Transverse colon (tissue), 4 donors: ENCODE results near the gene ELN. TPM values are rescaled to one million over a fixed set of nuclear protein-coding genes. Genes with fewer than 3 reads are reported as not detected.
A peak's percentile ranks its signal among the peaks of the same experiment; 100 is the strongest.

Source experiments
- DNase-seq: peaks from one replicate; pipeline ENCODE4 v3.0.0-alpha.2; 2019
- H3K27ac ChIP-seq, 4 donors: fragments of 200-600 bp; sonication (generic); 2 replicates each; pipeline ENCODE4 v1.5.1; 2016 to 2018; ENCODE audit warnings: inconsistent platforms in 4 of 4
- H3K27me3 ChIP-seq: fragments of 200-600 bp; sonication (generic); 2 replicates; pipeline ENCODE4 v1.5.1; 2017; ENCODE audit warnings: inconsistent platforms
- H3K36me3 ChIP-seq, 4 donors: fragments of 200-600 bp; sonication (generic); 2 replicates each; pipeline ENCODE4 v1.5.1; 2017 to 2019; ENCODE audit warnings: inconsistent platforms in 4 of 4
- H3K4me1 ChIP-seq, 4 donors: fragments of 200-600 bp; sonication (generic); 2 replicates each; pipeline ENCODE4 v1.5.1; 2017 to 2020; ENCODE audit warnings: inconsistent platforms in 4 of 4
- H3K4me3 ChIP-seq, 4 donors: fragments of 200-600 bp; sonication (generic); 1 replicate in 1 of 4; 2 replicates in 3 of 4; pipeline versions ENCODE4 v1.5.1 to v1.6.1; 2017 to 2019; ENCODE audit warnings: inconsistent platforms in 4 of 4
- H3K9me3 ChIP-seq, 2 donors: fragments of 200-600 bp; sonication (generic); 2 replicates each; pipeline ENCODE4 v1.5.1; 2017 to 2019; ENCODE audit warnings: inconsistent platforms in 2 of 2
- EP300 ChIP-seq: sonication (generic); formaldehyde crosslinking; IDR thresholded peaks from one replicate; pipeline ENCODE4 v1.6.1; 2017; ENCODE audit warnings: antibody characterized with exemption, low read depth
- POLR2A ChIP-seq: fragments of 450-650 bp; IDR thresholded peaks from one replicate; pipeline ENCODE4 v1.6.1; 2016; ENCODE audit warnings: antibody characterized with exemption, mild to moderate bottlenecking, moderate library complexity
- POLR2AphosphoS5 ChIP-seq, 3 donors: sonication (generic); formaldehyde crosslinking; IDR thresholded peaks; one replicate each; pipeline ENCODE4 v1.6.1; 2016; ENCODE audit warnings: antibody characterized with exemption in 3 of 3
- WGBS, 2 donors: methylation state at CpG; one replicate each; pipeline ENCODE4 v1.1.5; 2018; ENCODE audit warnings: low coverage in 1 of 2; 5-methylcytosine and 5-hydroxymethylcytosine counted together
- in situ Hi-C, 4 donors: fragments of 200-750 bp; cut with MboI; loops; one replicate each; pipeline versions ENCODE4 v1.15.0 to v1.15.1; 2017; ENCODE audit warnings: low sequenced_read_pairs in 3 of 4, low pct_ligation_motif_present in 1 of 4, low pct_unique_long_range_greater_than_20kb in 1 of 4
- intact Hi-C: fragments of 100-400 bp; cut with DNase I; formaldehyde crosslinking; loops from one replicate; pipeline ENCODE4 v1.15.1; 2023; ENCODE audit warnings: low total_unique reads
- total RNA-seq, 4 donors: library from RNA; depleted of rRNA; stranded (reverse); fragments of >200 nt; gene quantifications; one replicate each; pipeline ENCODE4 v1.1.0, GENCODE V29; 2016
- TF ChIP-seq, protein P1 (sequence below), 5 experiments: fragments of 200-600 bp in 3 of 5; fragments of 450-650 bp in 2 of 5; sonication (generic) in 3 of 5; IDR thresholded peaks; 1 replicate in 2 of 5; 2 replicates in 3 of 5; pipeline ENCODE4 v1.5.1; 2016 to 2017; ENCODE audit warnings: antibody characterized with exemption in 5 of 5, inconsistent platforms in 3 of 5, mild to moderate bottlenecking in 2 of 5, moderate library complexity in 1 of 5

The ELN gene
- total RNA-seq, 4 donors from 2014 or later, result 8.4 to 147 (median 25.8) TPM

DNA sequence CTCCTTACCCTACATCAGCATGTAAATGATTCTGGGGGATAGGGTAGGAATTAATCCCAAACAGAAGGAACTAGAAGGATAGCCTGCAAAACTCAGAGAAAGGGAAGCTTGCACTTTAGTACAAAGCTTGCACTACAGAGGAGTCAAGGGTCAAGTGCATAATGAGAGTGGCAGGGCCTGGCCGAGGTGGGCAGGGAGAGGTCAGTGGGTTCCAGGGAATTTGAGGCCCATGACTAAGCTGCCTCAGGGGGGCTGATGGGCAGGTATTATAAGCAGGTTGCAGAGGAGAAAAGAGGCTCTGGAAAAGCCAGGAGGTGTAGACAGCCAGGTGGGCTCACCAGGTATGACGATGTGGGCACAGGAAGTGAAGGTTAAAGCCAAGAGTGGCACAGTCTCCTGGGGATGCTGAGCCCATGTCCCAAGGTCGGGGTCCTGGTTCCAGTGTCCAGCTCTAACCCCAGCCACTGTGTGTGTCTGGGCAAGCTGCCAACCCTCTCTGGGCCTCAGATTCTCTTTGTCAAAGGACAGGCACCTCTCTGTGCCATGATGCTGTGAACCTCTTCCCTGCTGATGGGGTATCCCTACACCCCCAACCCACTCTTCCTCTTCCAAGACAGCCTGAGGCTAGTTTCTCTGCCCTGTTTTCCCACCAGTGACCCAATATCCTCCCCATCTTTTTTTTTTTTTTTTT is 32.0 kb upstream of the ELN start:
- Histone ChIP-seq H3K9me3 (peaks cover 5 to 12% of the 10 kb centered on the region in 2 donors), H3K27me3 (no peaks in the 10 kb centered on the region), H3K27ac (peak overlapping the region in 1 of 4 donors; percentile 43), H3K4me3 (no peak overlapping the region), H3K36me3 (no peaks in the 10 kb centered on the region), H3K4me1 (peaks cover 11 to 46% (median 37%) of the 10 kb centered on the region in 4 donors)
- WGBS, 2 donors, result 34 to 64% methylated on average over 3 of the region's 3 CpGs
- TF ChIP-seq, protein P1, sequence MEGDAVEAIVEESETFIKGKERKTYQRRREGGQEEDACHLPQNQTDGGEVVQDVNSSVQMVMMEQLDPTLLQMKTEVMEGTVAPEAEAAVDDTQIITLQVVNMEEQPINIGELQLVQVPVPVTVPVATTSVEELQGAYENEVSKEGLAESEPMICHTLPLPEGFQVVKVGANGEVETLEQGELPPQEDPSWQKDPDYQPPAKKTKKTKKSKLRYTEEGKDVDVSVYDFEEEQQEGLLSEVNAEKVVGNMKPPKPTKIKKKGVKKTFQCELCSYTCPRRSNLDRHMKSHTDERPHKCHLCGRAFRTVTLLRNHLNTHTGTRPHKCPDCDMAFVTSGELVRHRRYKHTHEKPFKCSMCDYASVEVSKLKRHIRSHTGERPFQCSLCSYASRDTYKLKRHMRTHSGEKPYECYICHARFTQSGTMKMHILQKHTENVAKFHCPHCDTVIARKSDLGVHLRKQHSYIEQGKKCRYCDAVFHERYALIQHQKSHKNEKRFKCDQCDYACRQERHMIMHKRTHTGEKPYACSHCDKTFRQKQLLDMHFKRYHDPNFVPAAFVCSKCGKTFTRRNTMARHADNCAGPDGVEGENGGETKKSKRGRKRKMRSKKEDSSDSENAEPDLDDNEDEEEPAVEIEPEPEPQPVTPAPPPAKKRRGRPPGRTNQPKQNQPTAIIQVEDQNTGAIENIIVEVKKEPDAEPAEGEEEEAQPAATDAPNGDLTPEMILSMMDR (IDR thresholded peaks at IDR 0.05), result no peak
- TF ChIP-seq EP300 (no peak), POLR2AphosphoS5 (IDR thresholded peaks at IDR 0.05) (no peak), POLR2A (no peak)
- intact Hi-C loops, result no loop called here
- DNase-seq, result no peak
- in situ Hi-C loops, result no loop called here

DNA sequence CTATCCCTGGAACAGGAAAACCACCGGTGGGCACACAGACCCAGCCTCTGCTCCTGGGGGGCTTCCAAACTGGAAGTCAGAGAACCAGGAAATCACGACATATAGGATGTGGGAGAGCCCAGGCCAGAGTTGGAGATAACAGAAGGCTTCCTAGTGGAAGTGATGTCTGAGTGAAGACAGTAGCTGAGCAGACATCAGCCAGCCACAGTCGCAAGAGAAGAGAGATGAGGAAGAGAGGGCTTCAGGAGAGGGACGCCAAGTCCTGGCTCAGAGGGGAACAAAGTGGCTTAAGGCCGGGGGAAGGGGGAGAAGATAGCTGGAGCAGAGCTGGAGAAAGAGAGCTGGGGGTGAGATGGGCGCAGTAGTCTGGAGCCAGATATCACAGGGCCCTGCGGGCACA is 30.9 kb upstream of the ELN start:
- in situ Hi-C loops (no loop called here), intact Hi-C loops (no loop called here)
- peaks cover 7 to 46% (median 33%) of the 10 kb centered on the region in 4 donors for H3K4me1 ChIP-seq
- no peak overlapping the region for H3K4me3 ChIP-seq
- no peaks in the 10 kb centered on the region for H3K27me3 ChIP-seq
- no peaks in the 10 kb centered on the region for H3K36me3 ChIP-seq
- DNase-seq, result no peak
- no peak overlapping the region for H3K27ac ChIP-seq
- TF ChIP-seq, protein P1 (IDR thresholded peaks at IDR 0.05), result no peak
- TF ChIP-seq POLR2AphosphoS5 (IDR thresholded peaks at IDR 0.05) (no peak), EP300 (no peak), POLR2A (no peak)
- peaks cover 5 to 12% of the 10 kb centered on the region in 2 donors for H3K9me3 ChIP-seq
- WGBS, 2 donors, result 76 to 85% methylated on average over 3 to 7 of the region's 7 CpGs

DNA sequence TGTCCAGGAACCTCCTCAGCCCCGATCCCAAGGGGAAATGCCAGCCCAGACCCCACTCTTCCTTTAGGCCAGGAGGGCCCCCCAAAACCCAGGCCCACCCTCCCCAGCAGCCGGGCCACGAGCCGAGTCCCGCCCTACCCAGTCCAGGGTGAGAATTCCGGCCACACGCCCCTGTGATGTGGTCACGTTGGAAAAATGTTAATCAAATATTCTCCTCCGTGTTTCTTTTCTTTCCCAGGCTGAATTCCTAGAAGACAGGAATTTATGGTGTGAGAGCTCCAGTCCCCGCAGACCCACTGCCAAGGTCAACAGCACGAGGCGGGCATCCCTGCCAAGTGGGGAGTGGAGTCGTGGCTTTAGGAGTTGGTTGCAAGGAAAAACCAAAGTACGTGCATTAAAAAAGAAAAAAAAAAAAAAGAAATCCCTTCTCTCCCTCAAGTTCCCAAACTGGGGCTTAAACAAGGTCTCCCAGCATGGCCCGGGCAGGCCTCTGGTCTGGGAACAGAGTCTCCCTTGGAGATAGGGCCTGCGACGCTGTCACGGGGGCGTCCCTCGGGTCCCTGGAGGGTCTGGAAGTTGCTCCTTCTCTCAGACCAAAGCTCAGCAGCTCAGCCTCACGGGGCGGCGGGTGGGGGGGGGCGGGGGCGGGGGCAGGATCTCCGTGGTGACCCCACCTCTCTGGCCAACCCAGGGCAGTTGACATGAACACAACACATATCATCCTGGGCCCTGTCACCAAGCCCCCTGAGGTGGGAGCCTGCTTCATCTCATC is 28.1 kb upstream of the ELN start:
- 37% methylated on average over 25 of the region's 26 CpGs; no CpG with 5 or more reads in 1 of the 2 donors for WGBS, 2 donors
- H3K4me3 ChIP-seq, result no peak overlapping the region
- peak overlapping the region; percentile 55 to 71 (median 58) for H3K27ac ChIP-seq
- no peaks in the 10 kb centered on the region for H3K36me3 ChIP-seq
- H3K9me3 ChIP-seq, result peaks cover 3 to 6% of the 10 kb centered on the region in 2 donors
- TF ChIP-seq POLR2A (no peak), EP300 (no peak), POLR2AphosphoS5 (IDR thresholded peaks at IDR 0.05) (peak in 2 of 3 donors; percentile 26 to 49)
- peak; percentile 34 for DNase-seq
- peaks cover 0 to 38% (median 33%) of the 10 kb centered on the region in 4 donors for H3K4me1 ChIP-seq
- in situ Hi-C loops (loop anchor here in 1 of 4 donors (25.0 kb wide), 1 partner anchor 113 kb away; no protein-coding TSS in a partner anchor), intact Hi-C loops (no loop called here)
- H3K27me3 ChIP-seq, result no peaks in the 10 kb centered on the region

DNA sequence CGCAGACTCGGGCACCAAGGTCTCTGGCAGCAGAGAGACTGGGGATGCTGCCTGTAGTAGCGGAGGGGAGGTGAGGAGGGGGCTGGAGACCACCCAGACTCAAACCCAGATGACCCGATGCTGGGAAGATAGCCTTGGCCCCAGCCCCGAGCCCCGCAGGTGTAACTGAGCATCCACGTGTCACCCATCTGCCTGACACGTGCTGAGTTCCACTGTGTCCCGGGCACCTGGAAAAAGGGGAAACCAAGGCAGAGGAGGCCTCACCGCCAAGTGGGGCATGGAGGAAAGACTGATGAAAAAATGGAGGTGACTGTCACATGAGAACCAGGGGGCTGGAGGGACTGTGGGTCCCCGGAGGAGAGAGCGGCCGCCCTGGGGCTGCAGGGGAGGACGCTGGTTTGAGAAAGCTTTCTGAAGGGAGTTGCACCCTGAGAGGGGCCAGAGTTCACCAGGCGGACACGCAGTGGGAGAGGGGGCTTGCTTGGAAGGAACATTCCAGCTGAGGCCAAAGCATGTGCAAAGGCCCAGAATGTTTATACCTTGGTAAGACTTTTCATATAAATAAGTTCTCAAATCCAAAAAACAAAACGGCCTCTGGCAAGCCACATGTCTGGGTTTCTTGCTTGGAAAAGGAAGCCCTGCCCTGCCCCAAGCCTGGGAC is 27.4 kb upstream of the ELN start:
- TF ChIP-seq POLR2AphosphoS5 (IDR thresholded peaks at IDR 0.05) (no peak), EP300 (no peak), POLR2A (no peak)
- TF ChIP-seq, protein P1 (IDR thresholded peaks at IDR 0.05), result no peak
- Histone ChIP-seq H3K27me3 (no peaks in the 10 kb centered on the region), H3K4me3 (no peak overlapping the region), H3K27ac (peak overlapping the region; percentile 55 to 71 (median 58)), H3K4me1 (peaks cover 0 to 36% (median 29%) of the 10 kb centered on the region in 4 donors), H3K9me3 (no peaks in the 10 kb centered on the region), H3K36me3 (no peaks in the 10 kb centered on the region)
- DNase-seq, result no peak
- intact Hi-C loops (no loop called here), in situ Hi-C loops (loop anchor here in 1 of 4 donors (25.0 kb wide), 1 partner anchor 113 kb away; no protein-coding TSS in a partner anchor)
- WGBS, 2 donors, result 87 to 88% methylated on average over 10 to 17 of the region's 17 CpGs
